Esophagus squamous epithelium (tissue), 4 donors: ENCODE data around the gene PYGO1.

Experiments
- CTCF ChIP-seq, 6 experiments: fragments of 450-650 bp in 4 of 6; fragments of 200-600 bp in 2 of 6; sonication (generic) in 2 of 6; IDR thresholded peaks; one replicate each; pipeline ENCODE4 v1.5.1; 2016 to 2019; ENCODE audit warnings: antibody characterized with exemption in 6 of 6, mild to moderate bottlenecking in 4 of 6, moderate library complexity in 4 of 6
- POLR2A ChIP-seq, 4 donors: fragments of 450-650 bp; IDR thresholded peaks; one replicate each; pipeline ENCODE4 v1.6.1; 2017; ENCODE audit warnings: antibody characterized with exemption in 4 of 4, mild to moderate bottlenecking in 4 of 4, moderate library complexity in 3 of 4

- TF ChIP-seq CTCF (IDR thresholded peaks at IDR 0.05) (no peak), POLR2A (IDR thresholded peaks at IDR 0.05) (no peak)
Measured at GRCh38 chr15:55618387-55618786, 30.2 kb upstream of the PYGO1 start.
